SU-DHL-6 (cell line): ENCODE measurements around the gene KRTAP4-1.
"Not testable (repeated sequence)": the region's sequence is repeated elsewhere in the genome, so short reads cannot be mapped to it uniquely, and the experiment has no call there.

Experiments
- EZH2phosphoT487 ChIP-seq: fragments of 200-600 bp; sonication (generic), shearing (Covaris generic); conservative IDR thresholded peaks from 2 replicates; pipeline ENCODE4 v1.6.1; 2018; ENCODE audit warnings: mild to moderate bottlenecking, antibody characterized with exemption, low read length, moderate library complexity, mixed read lengths
- TF ChIP-seq, protein P1 (sequence below): fragments of 200-600 bp; sonication (generic); IDR thresholded peaks from one replicate; pipeline ENCODE4 v1.5.1; 2017; ENCODE audit warnings: antibody characterized with exemption, mild to moderate bottlenecking, low read length, moderate library complexity; ENCODE audit not compliant: insufficient read depth, poor library complexity, severe bottlenecking

DNA sequence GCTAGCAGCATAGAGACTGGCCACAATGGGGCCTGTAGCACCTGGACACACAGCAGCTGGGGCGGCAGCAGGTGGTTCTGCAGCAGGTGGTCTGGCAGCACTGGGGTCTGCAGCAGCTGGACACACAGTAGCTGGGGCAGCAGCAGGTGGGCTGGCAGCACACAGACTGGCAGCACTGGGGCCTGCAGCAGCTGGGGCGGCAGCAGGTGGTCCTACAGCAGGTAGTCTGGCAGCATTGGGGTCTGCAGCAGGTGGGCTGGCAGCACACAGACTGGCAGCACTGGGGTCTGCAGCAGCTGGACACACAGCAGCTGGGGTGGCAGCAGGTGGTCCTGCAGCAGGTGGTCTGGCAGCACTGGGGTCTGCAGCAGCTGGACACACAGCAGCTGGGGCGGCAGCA is 24.5 kb downstream of the KRTAP4-1 start:
- TF ChIP-seq, protein P1, sequence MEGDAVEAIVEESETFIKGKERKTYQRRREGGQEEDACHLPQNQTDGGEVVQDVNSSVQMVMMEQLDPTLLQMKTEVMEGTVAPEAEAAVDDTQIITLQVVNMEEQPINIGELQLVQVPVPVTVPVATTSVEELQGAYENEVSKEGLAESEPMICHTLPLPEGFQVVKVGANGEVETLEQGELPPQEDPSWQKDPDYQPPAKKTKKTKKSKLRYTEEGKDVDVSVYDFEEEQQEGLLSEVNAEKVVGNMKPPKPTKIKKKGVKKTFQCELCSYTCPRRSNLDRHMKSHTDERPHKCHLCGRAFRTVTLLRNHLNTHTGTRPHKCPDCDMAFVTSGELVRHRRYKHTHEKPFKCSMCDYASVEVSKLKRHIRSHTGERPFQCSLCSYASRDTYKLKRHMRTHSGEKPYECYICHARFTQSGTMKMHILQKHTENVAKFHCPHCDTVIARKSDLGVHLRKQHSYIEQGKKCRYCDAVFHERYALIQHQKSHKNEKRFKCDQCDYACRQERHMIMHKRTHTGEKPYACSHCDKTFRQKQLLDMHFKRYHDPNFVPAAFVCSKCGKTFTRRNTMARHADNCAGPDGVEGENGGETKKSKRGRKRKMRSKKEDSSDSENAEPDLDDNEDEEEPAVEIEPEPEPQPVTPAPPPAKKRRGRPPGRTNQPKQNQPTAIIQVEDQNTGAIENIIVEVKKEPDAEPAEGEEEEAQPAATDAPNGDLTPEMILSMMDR: not testable (repeated sequence)
- TF ChIP-seq EZH2phosphoT487: not testable (repeated sequence)
